GM12878 (cell line): ENCODE data around the gene HOXD11. TPM values are rescaled to one million over a fixed set of nuclear protein-coding genes. Genes with fewer than 3 reads are reported as not detected.

ENCODE experiments used
- ATAC-seq: fragments of 200-7000 bp; cut with Tn5 transposase; 3 replicates; pipeline ENCODE4 v1.9.1; 2020; ENCODE audit warnings: mild to moderate bottlenecking, moderate library complexity
- BruUV-seq: library from RNA; stranded (reverse); fragments of 400-500 nt; replicated peaks from 2 replicates; lab custom pipeline; 2021; lab: Mats Ljungman, UMichigan
- CTCF ChIA-PET: fragments of 300-600 bp; sonication (Branson Sonifier 250); formaldehyde crosslinking; extraction: SDS; loops from one replicate; lab custom pipeline; 2021; ENCODE audit warnings: inconsistent platforms; lab: Yijun Ruan, JAX
- POLR2A ChIA-PET: fragments of 350-600 bp; formaldehyde crosslinking; extraction: SDS; loops from one replicate; lab custom pipeline; 2021; ENCODE audit warnings: inconsistent platforms; lab: Charles Lee
- RAD21 ChIA-PET: fragments of 300-600 bp; sonication (Branson Sonifier 250); formaldehyde crosslinking; loops from one replicate; lab custom pipeline; 2023; ENCODE audit warnings: antibody characterized with exemption; ENCODE audit not compliant: unreplicated experiment; lab: Charles Lee
- SMC1A ChIA-PET: fragments of 300-600 bp; sonication (Branson Sonifier 250); formaldehyde crosslinking; loops from one replicate; lab custom pipeline; 2023; ENCODE audit not compliant: unreplicated experiment, uncharacterized antibody; lab: Charles Lee
- DNase-seq: peaks from one replicate; pipeline ENCODE4 v3.0.0-alpha.2; 2011; ENCODE audit warnings: low read depth, low spot score
- FAIRE-seq: peaks from 3 replicates; lab custom pipeline; 2011; peaks lifted over from hg19 to GRCh38; lab: Jason Lieb, UNC
- H2AFZ ChIP-seq: 2 replicates; pipeline ENCODE4 v1.6.0; 2011; ENCODE audit warnings: low read depth, low read length, control low read depth; ENCODE audit not compliant: control insufficient read depth
- H3K27ac ChIP-seq: 2 replicates; pipeline ENCODE4 v1.5.1; 2011; ENCODE audit warnings: control low read depth; ENCODE audit not compliant: control insufficient read depth, insufficient read depth
- H3K27me3 ChIP-seq, 2 experiments: replicated peaks in 1 of 2; 2 replicates each; pipeline versions ENCODE4 v1.6.0 to v1.6.1; 2011; ENCODE audit warnings: low read length in 1 of 2; ENCODE audit not compliant: control insufficient read depth in 2 of 2, insufficient read depth in 2 of 2
- H3K36me3 ChIP-seq, 2 experiments: 2 replicates each; pipeline ENCODE4 v1.5.1; 2011; ENCODE audit warnings: low read length in 1 of 2; ENCODE audit not compliant: control insufficient read depth in 2 of 2, insufficient read depth in 2 of 2
- H3K4me1 ChIP-seq: 2 replicates; pipeline ENCODE4 v1.6.1; 2011; ENCODE audit warnings: mild to moderate bottlenecking, low read length, moderate library complexity, mixed read lengths; ENCODE audit not compliant: control insufficient read depth, insufficient read depth
- H3K4me2 ChIP-seq: 2 replicates; pipeline ENCODE4 v1.6.0; 2011; ENCODE audit warnings: control low read depth; ENCODE audit not compliant: control insufficient read depth, insufficient read depth
- H3K4me3 ChIP-seq: fragments of 200-600 bp; sonication (generic); 2 replicates; pipeline ENCODE4 v1.5.1; 2016
- H3K79me2 ChIP-seq: 2 replicates; pipeline ENCODE4 v1.6.0; 2011; ENCODE audit warnings: low read length; ENCODE audit not compliant: control insufficient read depth, insufficient read depth
- H3K9ac ChIP-seq: 2 replicates; pipeline ENCODE4 v1.8.0; 2011; ENCODE audit warnings: low read length, control low read depth, mixed read lengths; ENCODE audit not compliant: control insufficient read depth, insufficient read depth
- H3K9me3 ChIP-seq: replicated peaks from 3 replicates; pipeline ENCODE4 v1.5.1; 2011; ENCODE audit warnings: mild to moderate bottlenecking, low read length; ENCODE audit not compliant: control insufficient read depth, insufficient read depth
- H4K20me1 ChIP-seq: 2 replicates; pipeline ENCODE4 v1.6.0; 2011; ENCODE audit not compliant: control insufficient read depth, insufficient read depth
- NFYA ChIP-seq: IDR thresholded peaks from 2 replicates; pipeline ENCODE4 v1.6.1; 2011; ENCODE audit warnings: low read depth, mild to moderate bottlenecking, low read length, improper control_type of control experiment, borderline replicate concordance
- WGBS: methylation state at CpG from one replicate; pipeline ENCODE4 v1.1.6; 2016; ENCODE audit warnings: low lambda C conversion rate; ENCODE audit not compliant: insufficient replicate concordance, insufficient coverage; ENCODE audit errors: missing lambda C conversion rate; 5-methylcytosine and 5-hydroxymethylcytosine counted together
- in situ Hi-C: fragments of 300-500 bp; cut with MboI; formaldehyde crosslinking; loops from 9 replicates; pipeline ENCODE4 v1.14.3; 2018; ENCODE audit warnings: mixed read lengths
- intact Hi-C: fragments of 100-400 bp; cut with micrococcal nuclease; formaldehyde crosslinking; loops from one replicate; pipeline ENCODE4 v1.14.2; 2022; ENCODE audit not compliant: unreplicated experiment
- polyA plus RNA-seq, 11 experiments: library from polyadenylated mRNA; depleted of rRNA in 4 of 11; unstranded in 6 of 11; stranded (reverse) in 5 of 11; fragments of >200 nt; fragmentation: Nextera tagmentation in 4 of 11; fragmentation: Illumina TruSeq in 1 of 11; extraction: Ambion mirVana in 4 of 11; extraction: Trizol in 1 of 11; gene quantifications; 1 replicate in 1 of 11; 2 replicates in 10 of 11; pipeline versions ENCODE4 v1.2.1 to v1.2.3, GENCODE V29; 2011 to 2016; ENCODE audit warnings: inconsistent platforms in 2 of 11, missing spikeins in 2 of 11, low read depth in 1 of 11
- total RNA-seq, 4 experiments: library from RNA; depleted of rRNA in 3 of 4; stranded (reverse); fragments of >200 nt in 3 of 4; fragmentation: Illumina TruSeq in 1 of 4; extraction: Trizol in 1 of 4; gene quantifications; 2 replicates each; pipeline versions ENCODE4 v1.2.1 to v1.2.3, GENCODE V29; 2013 to 2021
- TF ChIP-seq, protein P1 (sequence below), 3 experiments: IDR thresholded peaks in 2 of 3; conservative IDR thresholded peaks in 1 of 3; 2 replicates each; pipeline ENCODE4 v1.5.1; 2011; ENCODE audit warnings: low read depth in 3 of 3, low read length in 3 of 3, mild to moderate bottlenecking in 3 of 3, control low read depth in 2 of 3, moderate library complexity in 2 of 3, inconsistent platforms in 1 of 3, mixed read lengths in 1 of 3; ENCODE audit not compliant: control insufficient read depth in 2 of 3, insufficient read depth in 1 of 3; ENCODE audit errors: extremely low read depth in 1 of 3

The HOXD11 gene
- total and polyA plus RNA-seq, 10 of the 15 experiments (the other 5 are each of a cell fraction or from before 2014, with no cell fraction given) = not detected

DNA sequence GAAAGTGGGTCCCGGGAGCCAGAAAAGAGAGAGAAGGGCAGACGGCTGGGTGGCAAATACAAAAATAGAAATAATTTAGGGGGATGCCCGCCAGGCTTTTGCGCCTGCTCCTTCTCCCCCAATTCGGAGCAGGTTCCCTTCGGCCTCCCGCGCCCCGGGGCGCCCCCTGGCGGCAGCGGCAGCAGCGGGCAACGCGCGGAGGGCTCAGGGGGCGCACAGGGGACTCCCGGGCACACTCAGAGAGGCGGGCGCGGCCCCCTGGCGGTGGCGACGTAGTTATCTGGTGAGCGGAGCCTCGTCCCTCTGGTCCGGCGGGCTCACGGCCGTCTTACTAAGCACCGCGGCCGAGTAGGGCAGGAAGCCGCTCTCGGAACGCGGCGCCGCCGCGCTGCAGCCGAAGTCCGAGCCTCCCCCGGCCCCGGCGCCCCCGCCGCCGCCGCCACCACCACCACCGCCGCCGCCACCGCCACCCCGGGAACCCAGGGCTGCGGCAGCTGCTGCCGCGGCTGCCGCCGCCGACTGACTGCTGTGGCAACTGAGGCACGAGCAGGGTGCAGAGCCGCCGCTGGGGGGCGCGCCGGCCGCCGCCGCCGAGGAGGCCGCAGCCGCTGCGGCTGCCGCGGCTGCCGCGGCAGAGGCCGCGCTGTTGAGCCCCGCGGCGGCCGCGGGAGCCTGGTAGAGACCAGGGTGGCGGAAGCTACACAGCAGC is 27.1 kb upstream of the HOXD11 start:
- in situ Hi-C loops (no loop called here), intact Hi-C loops (loop anchor here (10.0 kb wide), 1 partner anchor 195 kb away; no protein-coding TSS in a partner anchor)
- Histone ChIP-seq H3K4me2 (no peak overlapping the region), H3K9ac (no peak overlapping the region), H3K9me3 (peaks cover 20% of the 10 kb centered on the region; the same call in 2 of the 3 replicates), H3K36me3 (no peaks in the 10 kb centered on the region), H4K20me1 (no peaks in the 10 kb centered on the region), H3K4me3 (no peak overlapping the region), H2AFZ (no peak overlapping the region), H3K27ac (no peak overlapping the region), H3K27me3 (peaks cover 0 to 25% of the 10 kb centered on the region in 2 experiments; a peak in 3 of 4 replicates), H3K4me1 (no peaks in the 10 kb centered on the region), H3K79me2 (no peaks in the 10 kb centered on the region)
- ATAC-seq (no peak), FAIRE-seq (no peak), DNase-seq (no peak)
- ChIA-PET POLR2A (no interaction called here), CTCF (no interaction called here), RAD21 (no interaction called here), SMC1A (no interaction called here)
- TF ChIP-seq, protein P1, sequence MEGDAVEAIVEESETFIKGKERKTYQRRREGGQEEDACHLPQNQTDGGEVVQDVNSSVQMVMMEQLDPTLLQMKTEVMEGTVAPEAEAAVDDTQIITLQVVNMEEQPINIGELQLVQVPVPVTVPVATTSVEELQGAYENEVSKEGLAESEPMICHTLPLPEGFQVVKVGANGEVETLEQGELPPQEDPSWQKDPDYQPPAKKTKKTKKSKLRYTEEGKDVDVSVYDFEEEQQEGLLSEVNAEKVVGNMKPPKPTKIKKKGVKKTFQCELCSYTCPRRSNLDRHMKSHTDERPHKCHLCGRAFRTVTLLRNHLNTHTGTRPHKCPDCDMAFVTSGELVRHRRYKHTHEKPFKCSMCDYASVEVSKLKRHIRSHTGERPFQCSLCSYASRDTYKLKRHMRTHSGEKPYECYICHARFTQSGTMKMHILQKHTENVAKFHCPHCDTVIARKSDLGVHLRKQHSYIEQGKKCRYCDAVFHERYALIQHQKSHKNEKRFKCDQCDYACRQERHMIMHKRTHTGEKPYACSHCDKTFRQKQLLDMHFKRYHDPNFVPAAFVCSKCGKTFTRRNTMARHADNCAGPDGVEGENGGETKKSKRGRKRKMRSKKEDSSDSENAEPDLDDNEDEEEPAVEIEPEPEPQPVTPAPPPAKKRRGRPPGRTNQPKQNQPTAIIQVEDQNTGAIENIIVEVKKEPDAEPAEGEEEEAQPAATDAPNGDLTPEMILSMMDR (IDR thresholded peaks at IDR 0.05 in 2 of 3, conservative IDR thresholded peaks at IDR 0.05 in 1 of 3; ENCODE audit: control insufficient read depth in 2 of 3, extremely low read depth in 1 of 3, insufficient read depth in 1 of 3, low read depth in 3 of 3, low read length in 3 of 3) = peak in 2 of 3 experiments; percentile 23 to 24; a peak in 2 of 6 replicates
- TF ChIP-seq NFYA = no peak
- no TSS peak for BruUV-seq
- 56% methylated on average over 41 of the region's 86 CpGs for WGBS
